NB4 (cell line): ENCODE measurements around the gene GBF1.

Experiments used
- DNase-seq: peaks from one replicate; pipeline ENCODE4 v3.0.0; 2010; ENCODE audit warnings: low read depth
- H3K4me3 ChIP-seq: one replicate; pipeline ENCODE4 v1.5.1; 2011; ENCODE audit warnings: mild to moderate bottlenecking, low read depth, low read length, moderate library complexity
- MAX ChIP-seq: IDR thresholded peaks from 2 replicates; pipeline ENCODE4 v1.6.1; 2011; ENCODE audit warnings: low read depth, low read length
- MYC ChIP-seq: IDR thresholded peaks from 2 replicates; pipeline ENCODE4 v1.6.1; 2011; ENCODE audit warnings: low read depth, low read length
- POLR2A ChIP-seq: IDR thresholded peaks from 2 replicates; pipeline ENCODE4 v1.6.1; 2011; ENCODE audit warnings: mild to moderate bottlenecking; ENCODE audit not compliant: insufficient read length; ENCODE audit errors: extremely low read depth
- TF ChIP-seq, protein P1 (sequence below): IDR thresholded peaks from one replicate; pipeline ENCODE4 v1.5.1; 2012; ENCODE audit warnings: low read depth, low read length

The GBF1 gene

DNA sequence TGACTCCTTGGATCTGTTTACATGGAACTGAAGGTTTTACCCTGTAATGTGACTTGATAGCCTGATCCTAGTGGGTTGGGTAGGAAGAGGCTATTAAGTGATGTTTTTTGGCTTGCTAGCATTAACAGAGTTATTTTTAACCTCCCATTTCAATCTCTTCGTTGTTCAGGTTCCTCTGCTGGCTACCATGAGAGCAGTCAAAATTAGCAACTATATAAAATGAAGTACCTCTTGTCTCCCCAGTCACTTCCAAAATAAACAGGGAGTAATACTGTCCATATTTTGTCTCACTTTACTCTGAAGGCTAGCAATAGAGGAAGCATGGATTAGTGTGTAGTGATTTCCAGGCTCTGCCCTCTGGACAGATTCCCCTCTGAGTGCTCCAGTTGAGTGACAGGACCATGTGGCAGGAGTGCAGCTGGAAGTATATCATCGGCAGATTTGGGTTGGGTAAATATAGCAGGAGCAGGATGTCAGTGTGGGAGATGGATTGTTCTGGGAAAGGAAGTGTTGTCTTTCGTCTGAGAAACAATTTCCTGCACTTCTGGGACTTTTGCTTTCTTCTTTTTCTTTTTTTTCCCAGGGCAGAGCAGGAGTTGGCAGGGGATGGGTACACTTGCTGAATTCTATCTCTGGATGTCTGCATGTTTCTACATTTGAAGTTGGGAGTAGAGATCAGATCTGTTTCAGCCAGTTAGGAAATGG, 35.2 kb downstream of the GBF1 start:
- no peak overlapping the region for H3K4me3 ChIP-seq
- TF ChIP-seq MAX (no peak), POLR2A (no peak), MYC (no peak)
- TF ChIP-seq, protein P1, sequence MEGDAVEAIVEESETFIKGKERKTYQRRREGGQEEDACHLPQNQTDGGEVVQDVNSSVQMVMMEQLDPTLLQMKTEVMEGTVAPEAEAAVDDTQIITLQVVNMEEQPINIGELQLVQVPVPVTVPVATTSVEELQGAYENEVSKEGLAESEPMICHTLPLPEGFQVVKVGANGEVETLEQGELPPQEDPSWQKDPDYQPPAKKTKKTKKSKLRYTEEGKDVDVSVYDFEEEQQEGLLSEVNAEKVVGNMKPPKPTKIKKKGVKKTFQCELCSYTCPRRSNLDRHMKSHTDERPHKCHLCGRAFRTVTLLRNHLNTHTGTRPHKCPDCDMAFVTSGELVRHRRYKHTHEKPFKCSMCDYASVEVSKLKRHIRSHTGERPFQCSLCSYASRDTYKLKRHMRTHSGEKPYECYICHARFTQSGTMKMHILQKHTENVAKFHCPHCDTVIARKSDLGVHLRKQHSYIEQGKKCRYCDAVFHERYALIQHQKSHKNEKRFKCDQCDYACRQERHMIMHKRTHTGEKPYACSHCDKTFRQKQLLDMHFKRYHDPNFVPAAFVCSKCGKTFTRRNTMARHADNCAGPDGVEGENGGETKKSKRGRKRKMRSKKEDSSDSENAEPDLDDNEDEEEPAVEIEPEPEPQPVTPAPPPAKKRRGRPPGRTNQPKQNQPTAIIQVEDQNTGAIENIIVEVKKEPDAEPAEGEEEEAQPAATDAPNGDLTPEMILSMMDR = no peak
- DNase-seq = no peak

DNA sequence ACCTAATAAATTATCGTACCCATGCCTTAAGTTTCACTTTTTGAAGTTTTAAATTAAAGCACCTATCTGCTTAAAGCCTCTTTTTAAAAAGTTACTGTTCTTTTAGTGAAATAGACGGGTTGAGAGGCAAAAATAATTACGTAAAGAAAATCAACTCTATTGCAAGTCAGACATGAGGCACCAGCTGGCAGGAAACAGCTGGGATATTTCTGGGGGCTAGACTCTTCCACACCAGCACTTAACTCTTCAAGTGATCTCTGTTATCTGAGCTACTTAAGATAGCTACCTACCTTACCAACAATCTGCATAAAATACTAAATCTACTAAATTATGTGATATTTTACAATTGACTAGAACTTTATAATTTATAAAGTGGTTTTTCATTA, 35.8 kb downstream of the GBF1 start:
- DNase-seq = no peak
- TF ChIP-seq, protein P1 = no peak
- TF ChIP-seq MAX (no peak), MYC (no peak), POLR2A (no peak)
- no peak overlapping the region for H3K4me3 ChIP-seq

GRCh38 chr10:102283488-102283887, 38.2 kb downstream of the GBF1 start:
- TF ChIP-seq MAX (no peak), POLR2A (no peak), MYC (no peak)
- TF ChIP-seq, protein P1 = no peak
- DNase-seq = no peak
- no peak overlapping the region for H3K4me3 ChIP-seq

DNA sequence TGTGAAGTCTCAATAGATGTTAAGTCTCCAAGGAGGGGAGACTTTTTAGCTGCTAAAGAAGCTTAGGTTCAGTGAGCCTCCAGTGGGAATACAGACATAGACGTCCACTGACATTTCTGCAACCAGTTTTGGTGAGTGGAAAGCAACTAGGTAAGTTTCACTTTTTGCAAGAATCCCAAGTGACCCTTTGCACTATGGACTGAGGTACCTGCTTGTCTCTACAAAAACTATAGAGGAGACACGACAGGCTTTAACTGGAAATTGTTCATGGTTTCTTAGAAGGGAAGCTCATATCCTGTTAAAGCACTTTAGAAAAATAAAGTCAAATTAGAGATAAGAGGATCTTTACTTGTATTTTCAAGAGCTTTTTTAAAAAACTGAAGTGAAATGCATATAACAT, 38.6 kb downstream of the GBF1 start:
- TF ChIP-seq, protein P1 = no peak
- TF ChIP-seq MAX (no peak), POLR2A (no peak), MYC (no peak)
- no peak overlapping the region for H3K4me3 ChIP-seq
- DNase-seq = no peak

- no peak overlapping the region for H3K4me3 ChIP-seq
- no peak for DNase-seq
- no peak for TF ChIP-seq MAX
- no peak for TF ChIP-seq POLR2A
- no peak for TF ChIP-seq MYC
- TF ChIP-seq, protein P1 = no peak
Measured at GRCh38 chr10:102284531-102284930, 39.2 kb downstream of the GBF1 start.
